IMR-90 (cell line): ENCODE data around the gene ADAM17. TPM values are rescaled to one million over a fixed set of nuclear protein-coding genes. Genes with fewer than 3 reads are reported as not detected.
A peak's percentile ranks its signal among the peaks of the same experiment; 100 is the strongest.
"Not testable (repeated sequence)": the region's sequence is repeated elsewhere in the genome, so short reads cannot be mapped to it uniquely, and the experiment has no call there.

ENCODE experiments used
- ATAC-seq: fragments of 200-7000 bp; cut with Tn5 transposase; 2 replicates; pipeline ENCODE4 v1.9.1; 2020; ENCODE audit warnings: low read depth, mild to moderate bottlenecking, moderate library complexity
- BruUV-seq: library from RNA; stranded (reverse); fragments of 400-500 nt; replicated peaks from 2 replicates; lab custom pipeline; 2021; lab: Mats Ljungman, UMichigan
- CTCF ChIA-PET: fragments of 300-600 bp; formaldehyde crosslinking; extraction: SDS; loops from one replicate; lab custom pipeline; 2021; ENCODE audit warnings: antibody characterized with exemption; lab: Yijun Ruan, JAX
- POLR2A ChIA-PET: fragments of 300-600 bp; sonication (Branson Sonifier 250); formaldehyde crosslinking; loops from one replicate; lab custom pipeline; 2022; ENCODE audit warnings: antibody characterized with exemption; ENCODE audit not compliant: unreplicated experiment; lab: Charles Lee
- DNase-seq: peaks from one replicate; pipeline ENCODE4 v3.0.0; 2013
- H2AFZ ChIP-seq: replicated peaks from 2 replicates; pipeline ENCODE3; 2013; ENCODE audit warnings: low read length, mild to moderate bottlenecking; ENCODE audit not compliant: poor library complexity
- H2AK5ac ChIP-seq: 2 replicates; pipeline ENCODE4 v1.6.1; 2013; ENCODE audit warnings: low read depth, low read length, inconsistent platforms
- H2AK9ac ChIP-seq: replicated peaks from 2 replicates; pipeline ENCODE3; 2013; ENCODE audit warnings: mild to moderate bottlenecking, low read depth, low read length, moderate library complexity; ENCODE audit not compliant: poor library complexity
- H2BK120ac ChIP-seq: 2 replicates; pipeline ENCODE4 v1.6.1; 2013; ENCODE audit warnings: low read depth, low read length, inconsistent platforms
- H2BK15ac ChIP-seq: 3 replicates; pipeline ENCODE4 v1.6.1; 2013; ENCODE audit warnings: low read depth, low read length, inconsistent platforms
- H2BK20ac ChIP-seq: 2 replicates; pipeline ENCODE4 v1.6.1; 2013; ENCODE audit warnings: low read depth, mild to moderate bottlenecking, inconsistent platforms, low read length, moderate library complexity
- H2BK5ac ChIP-seq: 2 replicates; pipeline ENCODE4 v1.6.1; 2013; ENCODE audit warnings: mild to moderate bottlenecking, low read depth, low read length, inconsistent platforms; ENCODE audit not compliant: poor library complexity, severe bottlenecking
- H3K14ac ChIP-seq: replicated peaks from 2 replicates; pipeline ENCODE4 v1.6.1; 2013; ENCODE audit warnings: low read depth, low read length, inconsistent platforms
- H3K18ac ChIP-seq: 2 replicates; pipeline ENCODE4 v1.6.1; 2013; ENCODE audit warnings: low read depth, low read length, control low read depth
- H3K23ac ChIP-seq: 2 replicates; pipeline ENCODE4 v1.6.1; 2013; ENCODE audit warnings: low read depth, low read length, inconsistent platforms
- H3K27ac ChIP-seq: 2 replicates; pipeline ENCODE4 v1.5.1; 2013; ENCODE audit warnings: mild to moderate bottlenecking, control low read depth, low read length; ENCODE audit not compliant: insufficient read depth
- H3K27me3 ChIP-seq: 2 replicates; pipeline ENCODE4 v1.6.1; 2013; ENCODE audit warnings: low read length; ENCODE audit not compliant: control insufficient read depth, insufficient read depth
- H3K36me3 ChIP-seq: 2 replicates; pipeline ENCODE4 v1.6.1; 2013; ENCODE audit warnings: low read length, mixed read lengths; ENCODE audit not compliant: control insufficient read depth, insufficient read depth
- H3K4ac ChIP-seq: 2 replicates; pipeline ENCODE4 v1.6.1; 2013; ENCODE audit warnings: low read depth, low read length, inconsistent platforms
- H3K4me1 ChIP-seq: 2 replicates; pipeline ENCODE4 v1.6.1; 2013; ENCODE audit warnings: low read length, mixed read lengths; ENCODE audit not compliant: control insufficient read depth, insufficient read depth
- H3K4me2 ChIP-seq: 2 replicates; pipeline ENCODE4 v1.6.1; 2013; ENCODE audit warnings: low read depth, mild to moderate bottlenecking, control low read depth, low read length, moderate library complexity
- H3K4me3 ChIP-seq: 2 replicates; pipeline ENCODE4 v1.5.1; 2013; ENCODE audit warnings: low read depth, mild to moderate bottlenecking, control low read depth, low read length, moderate library complexity; ENCODE audit not compliant: insufficient read depth
- H3K56ac ChIP-seq: 2 replicates; pipeline ENCODE4 v1.6.1; 2013; ENCODE audit warnings: low read length, inconsistent platforms; ENCODE audit not compliant: insufficient read depth; ENCODE audit errors: extremely low read depth
- H3K79me1 ChIP-seq, 2 experiments: 2 replicates each; pipeline ENCODE4 v1.6.1; 2013; ENCODE audit warnings: low read length in 2 of 2, inconsistent platforms in 1 of 2, low read depth in 1 of 2
- H3K9ac ChIP-seq: 2 replicates; pipeline ENCODE4 v1.6.1; 2013; ENCODE audit warnings: low read depth, low read length, control low read depth
- H3K9me1 ChIP-seq: 2 replicates; pipeline ENCODE4 v1.6.1; 2013; ENCODE audit warnings: low read length, inconsistent platforms; ENCODE audit not compliant: insufficient read depth
- H3K9me3 ChIP-seq: 2 replicates; pipeline ENCODE4 v1.6.1; 2013; ENCODE audit warnings: low read length; ENCODE audit not compliant: control insufficient read depth, insufficient read depth
- H4K20me1 ChIP-seq: 2 replicates; pipeline ENCODE4 v1.6.1; 2013; ENCODE audit warnings: low read length, inconsistent platforms; ENCODE audit not compliant: insufficient read depth
- H4K5ac ChIP-seq: 2 replicates; pipeline ENCODE4 v1.6.1; 2013; ENCODE audit warnings: mild to moderate bottlenecking, low read depth, low read length, control low read depth
- H4K8ac ChIP-seq, 2 experiments: 2 replicates each; pipeline ENCODE4 v1.6.1; 2013; ENCODE audit warnings: low read depth in 2 of 2, low read length in 2 of 2, control low read depth in 1 of 2, inconsistent platforms in 1 of 2
- H4K91ac ChIP-seq: 2 replicates; pipeline ENCODE4 v1.6.1; 2013; ENCODE audit warnings: low read depth, low read length, inconsistent platforms; ENCODE audit not compliant: insufficient read depth
- BHLHE40 ChIP-seq: fragments of 150-350 bp; IDR thresholded peaks from 2 replicates; pipeline ENCODE4 v1.6.1; 2016; ENCODE audit warnings: mild to moderate bottlenecking, low read depth, low read length
- CEBPB ChIP-seq: IDR thresholded peaks from 2 replicates; pipeline ENCODE4 v1.6.1; 2012; ENCODE audit warnings: low read depth, low read length, improper control_type of control experiment
- FOS ChIP-seq: fragments of 150-350 bp; IDR thresholded peaks from 2 replicates; pipeline ENCODE4 v1.6.1; 2016; ENCODE audit warnings: low read depth, low read length
- MAFK ChIP-seq: IDR thresholded peaks from 2 replicates; pipeline ENCODE4 v1.6.1; 2012; ENCODE audit warnings: low read depth, low read length, improper control_type of control experiment
- MAZ ChIP-seq: IDR thresholded peaks from 2 replicates; pipeline ENCODE4 v1.6.1; 2012; ENCODE audit warnings: low read depth, mild to moderate bottlenecking, low read length, improper control_type of control experiment, moderate library complexity, borderline replicate concordance
- NFE2L2 ChIP-seq: fragments of 150-350 bp; IDR thresholded peaks from 2 replicates; pipeline ENCODE4 v1.6.1; 2016; ENCODE audit warnings: low read depth, mild to moderate bottlenecking, low read length
- RFX5 ChIP-seq: IDR thresholded peaks from 2 replicates; pipeline ENCODE4 v1.8.0; 2012; ENCODE audit warnings: low read depth, mild to moderate bottlenecking, low read length, moderate library complexity
- WGBS, 2 experiments: methylation state at CpG; one replicate each; pipeline versions ENCODE4 v1.1.5 to v1.1.7; 2013; ENCODE audit warnings: missing lambda C conversion rate in 2 of 2; ENCODE audit not compliant: insufficient read length in 1 of 2; ENCODE audit errors: extremely low coverage in 2 of 2; 5-methylcytosine and 5-hydroxymethylcytosine counted together
- dilution Hi-C: fragments of 300-500 bp; cut with HindIII; formaldehyde crosslinking; loops from one replicate; pipeline ENCODE4 v1.14.3; 2018; ENCODE audit warnings: low sequenced_read_pairs; ENCODE audit not compliant: unreplicated experiment
- in situ Hi-C: fragments of 300-500 bp; cut with MboI; formaldehyde crosslinking; loops from 3 replicates; pipeline ENCODE4 v1.14.3; 2019; ENCODE audit warnings: low sequenced_read_pairs, inconsistent platforms, mixed read lengths
- intact Hi-C: fragments of 100-400 bp; cut with micrococcal nuclease; formaldehyde crosslinking; loops from 2 replicates; pipeline ENCODE4 v1.10.0; 2022
- polyA plus RNA-seq, 3 experiments: library from polyadenylated mRNA; depleted of rRNA; stranded (reverse); fragments of >200 nt; gene quantifications; 2 replicates each; pipeline ENCODE4 v1.2.3, GENCODE V29; 2012; ENCODE audit warnings: low replicate concordance in 1 of 3
- total RNA-seq: library from RNA; depleted of rRNA; stranded (reverse); fragments of >200 nt; gene quantifications from 2 replicates; pipeline ENCODE4 v1.2.3, GENCODE V29; 2012

Gene ADAM17
- total and polyA plus RNA-seq, 2 of the 4 experiments (the other 2 are of a cell fraction), result 9.6 to 34.4 TPM

- Histone ChIP-seq H2BK20ac (no peak overlapping the region), H3K4ac (no peak overlapping the region), H2AK5ac (no peak overlapping the region), H3K4me1 (peaks cover 8% of the 10 kb centered on the region), H3K4me3 (no peak overlapping the region), H4K91ac (no peak overlapping the region), H2AFZ (no peak overlapping the region), H4K8ac (no peak overlapping the region), H3K9ac (no peak overlapping the region), H3K9me3 (no peaks in the 10 kb centered on the region), H3K27ac (peak overlapping the region; percentile 39; the same call in 1 of the 2 replicates), H3K56ac (no peak overlapping the region), H4K5ac (no peak overlapping the region), H3K36me3 (no peaks in the 10 kb centered on the region), H3K79me1 (peaks cover 5 to 65% of the 10 kb centered on the region in 2 experiments; a peak in 3 of 4 replicates), H3K14ac (no peak overlapping the region), H3K23ac (no peak overlapping the region), H3K18ac (peak overlapping the region; percentile 30; the same call in 1 of the 2 replicates), H3K27me3 (no peaks in the 10 kb centered on the region), H3K4me2 (peak overlapping the region; percentile 91), H4K20me1 (peaks cover 38% of the 10 kb centered on the region), H2BK15ac (no peak overlapping the region), H2BK120ac (no peak overlapping the region), H2BK5ac (peak overlapping the region; percentile 60), H3K9me1 (peaks cover 16% of the 10 kb centered on the region), H2AK9ac (no peak overlapping the region)
- in situ Hi-C loops, result no loop called here
- no CpG with 5 or more reads among the region's 2 CpGs for WGBS, 2 experiments
- intact Hi-C loops, result no loop called here
- peak; percentile 46; the same call in 1 of the 2 replicates for TF ChIP-seq BHLHE40
- TF ChIP-seq RFX5, result no peak
- TF ChIP-seq MAFK, result peak; percentile 28; the same call in 1 of the 2 replicates
- TF ChIP-seq FOS, result peak; percentile 98
- peak; percentile 92 for TF ChIP-seq NFE2L2
- TF ChIP-seq MAZ, result no peak
- peak; percentile 98 for TF ChIP-seq CEBPB
- ATAC-seq (no peak), DNase-seq (peak; percentile 91)
- BruUV-seq, result no TSS peak
- ChIA-PET CTCF (no interaction called here), POLR2A (no interaction called here)
- dilution Hi-C loops, result no loop called here
Measured at GRCh38 chr2:9552219-9553178, 3.1 kb downstream of the ADAM17 start.

GRCh38 chr2:9550859-9551391, 4.7 kb downstream of the ADAM17 start:
- in situ Hi-C loops, result not testable (repeated sequence)

More at GRCh38 chr2:9550859-9551391, 4.7 kb downstream of the ADAM17 start:
- H2BK15ac ChIP-seq, H3K4me3 ChIP-seq, H2AK9ac ChIP-seq, H2AK5ac ChIP-seq, H3K4me2 ChIP-seq, H3K14ac ChIP-seq, H2BK120ac ChIP-seq, POLR2A ChIA-PET, H4K5ac ChIP-seq, H3K9me3 ChIP-seq, H4K8ac ChIP-seq, H3K27ac ChIP-seq, H3K36me3 ChIP-seq, H4K91ac ChIP-seq, H3K9ac ChIP-seq, H3K23ac ChIP-seq, H2AFZ ChIP-seq, dilution Hi-C loops, H2BK5ac ChIP-seq, H3K4ac ChIP-seq, DNase-seq, intact Hi-C loops, H3K18ac ChIP-seq, H3K56ac ChIP-seq, H3K27me3 ChIP-seq, BruUV-seq, H2BK20ac ChIP-seq, ATAC-seq: not testable (repeated sequence)
- Histone ChIP-seq H4K20me1 (peaks cover 45% of the 10 kb centered on the region), H3K79me1 (peaks cover 5 to 65% of the 10 kb centered on the region in 2 experiments; a peak in 3 of 4 replicates), H3K4me1 (peaks cover 11% of the 10 kb centered on the region), H3K9me1 (peaks cover 19% of the 10 kb centered on the region)
- CTCF ChIA-PET, result interaction anchor here (0.6 kb wide), 1 partner anchor 10 kb away, joined by 5 read pairs; no protein-coding TSS in a partner anchor
- WGBS, 2 experiments, result 100% methylated on average over 3 of the region's 7 CpGs; no CpG with 5 or more reads in 1 of the 2 experiments
